K562 (cell line): ENCODE data around the gene MFAP2. TPM values are rescaled to one million over a fixed set of nuclear protein-coding genes. Genes with fewer than 3 reads are reported as not detected.

Source experiments
- ATAC-seq: fragments of 200-7000 bp; cut with Tn5 transposase; 3 replicates; pipeline ENCODE4 v1.9.1; 2020; ENCODE audit warnings: moderate library complexity
- BruUV-seq: library from RNA; stranded (reverse); fragments of 400-500 nt; replicated peaks from 2 replicates; lab custom pipeline; 2021; lab: Mats Ljungman, UMichigan
- CTCF ChIA-PET: fragments of 300-600 bp; formaldehyde crosslinking; extraction: SDS; loops from one replicate; lab custom pipeline; 2021; ENCODE audit warnings: low intra/inter-chr PET ratio; lab: Yijun Ruan, JAX
- POLR2A ChIA-PET: fragments of 300-600, 350-650 bp; sonication (Branson Sonifier 250); formaldehyde crosslinking; extraction: SDS; loops from one replicate; lab custom pipeline; 2021; ENCODE audit warnings: antibody characterized with exemption, inconsistent platforms; lab: Yijun Ruan, JAX
- DNase-seq, 4 experiments: peaks; one replicate each; pipeline versions ENCODE4 v3.0.0 to v3.0.0-alpha.2; 2011 to 2018; ENCODE audit warnings: low spot score in 3 of 4, mixed read lengths in 3 of 4; ENCODE audit errors: extremely low read depth in 1 of 4
- FAIRE-seq: peaks from 2 replicates; lab custom pipeline; 2011; peaks lifted over from hg19 to GRCh38; lab: Jason Lieb, UNC
- H2AFZ ChIP-seq: 2 replicates; pipeline ENCODE4 v1.6.0; 2011; ENCODE audit warnings: low read depth, low read length, control low read depth, inconsistent platforms
- H3K27ac ChIP-seq: fragments of 200-600 bp; 3 replicates; pipeline ENCODE4 v1.8.0; 2011; ENCODE audit warnings: low read depth, mild to moderate bottlenecking, control low read depth, inconsistent platforms, low read length, moderate library complexity, mixed read lengths; ENCODE audit errors: extremely low read depth
- H3K27me3 ChIP-seq, 2 experiments: fragments of 300-600 bp in 1 of 2; 2 replicates in 1 of 2; 3 replicates in 1 of 2; pipeline versions ENCODE4 v1.6.0 to v1.8.0; 2011; ENCODE audit warnings: inconsistent platforms in 2 of 2, low read length in 2 of 2, mild to moderate bottlenecking in 1 of 2, mixed read lengths in 1 of 2, moderate library complexity in 1 of 2; ENCODE audit not compliant: control insufficient read depth in 2 of 2, insufficient read depth in 2 of 2
- H3K36me3 ChIP-seq: fragments of 300-600 bp; 3 replicates; pipeline ENCODE4 v1.8.0; 2011; ENCODE audit warnings: mild to moderate bottlenecking, low read length, inconsistent platforms; ENCODE audit not compliant: control insufficient read depth, insufficient read depth
- H3K4me1 ChIP-seq, 2 experiments: fragments of 200-600 bp in 1 of 2; replicated peaks in 1 of 2; 2 replicates in 1 of 2; 3 replicates in 1 of 2; pipeline versions ENCODE4 v1.5.1 to v1.8.0; 2011; ENCODE audit warnings: inconsistent platforms in 2 of 2, low read length in 2 of 2, mild to moderate bottlenecking in 1 of 2, mixed read lengths in 1 of 2, moderate library complexity in 1 of 2; ENCODE audit not compliant: control insufficient read depth in 2 of 2, insufficient read depth in 2 of 2
- H3K4me2 ChIP-seq: 2 replicates; pipeline ENCODE4 v1.6.1; 2011; ENCODE audit warnings: low read length, control low read depth, inconsistent platforms, mixed read lengths; ENCODE audit not compliant: insufficient read depth
- H3K4me3 ChIP-seq: fragments of 200-600 bp; sonication (generic), shearing (Covaris generic); 2 replicates; pipeline ENCODE4 v1.5.1; 2016; ENCODE audit warnings: control low read depth, inconsistent platforms
- H3K79me2 ChIP-seq: fragments of 200-600 bp; 3 replicates; pipeline ENCODE4 v1.8.0; 2011; ENCODE audit warnings: low read length, inconsistent platforms; ENCODE audit not compliant: control insufficient read depth, insufficient read depth
- H3K9ac ChIP-seq, 2 experiments: 2 replicates each; pipeline versions ENCODE4 v1.6.0 to v1.6.1; 2011; ENCODE audit warnings: low read depth in 2 of 2, low read length in 2 of 2, control low read depth in 1 of 2, inconsistent platforms in 1 of 2, mild to moderate bottlenecking in 1 of 2, mixed read lengths in 1 of 2; ENCODE audit not compliant: insufficient read depth in 1 of 2
- H3K9me1 ChIP-seq: one replicate; pipeline ENCODE4 v1.6.0; 2011; ENCODE audit warnings: inconsistent platforms, mild to moderate bottlenecking, low read length, moderate library complexity; ENCODE audit not compliant: control insufficient read depth, insufficient read depth
- H3K9me3 ChIP-seq: replicated peaks from 2 replicates; pipeline ENCODE4 v1.5.1; 2011; ENCODE audit warnings: low read depth, low read length, inconsistent platforms; ENCODE audit not compliant: control insufficient read depth, insufficient read depth
- H4K20me1 ChIP-seq: replicated peaks from 2 replicates; pipeline ENCODE4 v1.6.1; 2011; ENCODE audit warnings: low read length, inconsistent platforms, mixed read lengths; ENCODE audit not compliant: control insufficient read depth, insufficient read depth
- HDAC8 ChIP-seq: fragments of 450-650 bp; IDR thresholded peaks from 2 replicates; pipeline ENCODE4 v1.6.1; 2016; ENCODE audit warnings: mild to moderate bottlenecking, missing genetic modification characterization, moderate library complexity, missing compliant biosample characterization
- RFX1 ChIP-seq: fragments of 450-650 bp; IDR thresholded peaks from 2 replicates; pipeline ENCODE4 v1.6.1; 2016; ENCODE audit warnings: mild to moderate bottlenecking, moderate library complexity
- ZBTB7A ChIP-seq: IDR thresholded peaks from 2 replicates; pipeline ENCODE4 v1.6.1; 2011; ENCODE audit warnings: low read depth, mild to moderate bottlenecking, low read length, moderate library complexity, borderline replicate concordance; ENCODE audit not compliant: control insufficient read depth
- WGBS: fragments of 100-300 bp; shearing (Covaris generic); methylation state at CpG from one replicate; pipeline ENCODE4 v1.1.6; 2016; ENCODE audit warnings: low coverage, mixed read lengths; ENCODE audit not compliant: insufficient coverage; ENCODE audit errors: missing lambda C conversion rate; 5-methylcytosine and 5-hydroxymethylcytosine counted together
- in situ Hi-C: fragments of 300-500 bp; cut with MboI; formaldehyde crosslinking; loops from 4 replicates; pipeline ENCODE4 v1.15.0; 2018; ENCODE audit warnings: inconsistent platforms, mixed read lengths
- intact Hi-C: fragments of 100-400 bp; cut with micrococcal nuclease; formaldehyde crosslinking; loops from 2 replicates; pipeline ENCODE4 v1.14.2; 2022
- polyA plus RNA-seq, 8 experiments: library from polyadenylated mRNA; depleted of rRNA in 4 of 8; stranded (reverse) in 5 of 8; unstranded in 3 of 8; fragments of >200 nt; fragmentation: Nextera tagmentation in 2 of 8; fragmentation: Illumina TruSeq in 1 of 8; extraction: Ambion mirVana in 2 of 8; extraction: Trizol in 1 of 8; gene quantifications; 2 replicates each; pipeline versions ENCODE4 v1.2.1 to v1.2.3, GENCODE V29; 2011 to 2014; ENCODE audit warnings: inconsistent platforms in 1 of 8, missing spikeins in 1 of 8
- total RNA-seq, 7 experiments: library from RNA; depleted of rRNA in 6 of 7; stranded (reverse); fragments of >200 nt in 6 of 7; fragmentation: Illumina TruSeq in 2 of 7; extraction: Trizol in 2 of 7; gene quantifications; 2 replicates each; pipeline versions ENCODE4 v1.2.1 to v1.2.3, GENCODE V29; 2011 to 2021; ENCODE audit warnings: low replicate concordance in 1 of 7

The MFAP2 gene
- total and polyA plus RNA-seq, 9 of the 15 experiments (the other 6 are each of a cell fraction or from before 2014, with no cell fraction given), result not detected

- intact Hi-C loops, result no loop called here
- no peak for FAIRE-seq
- H3K4me1 ChIP-seq, result peaks cover 3 to 42% of the 10 kb centered on the region in 2 experiments
- H3K9me3 ChIP-seq, result no peaks in the 10 kb centered on the region
- WGBS, result 29% methylated on average over 10 of the region's 10 CpGs
- no peak overlapping the region for H3K4me2 ChIP-seq
- no TSS peak for BruUV-seq
- H3K4me3 ChIP-seq, result no peak overlapping the region
- in situ Hi-C loops, result no loop called here
- H2AFZ ChIP-seq, result no peak overlapping the region
- H3K27me3 ChIP-seq, result peaks cover 8 to 13% of the 10 kb centered on the region in 2 experiments; a peak in 3 of 5 replicates
- ChIA-PET CTCF (no interaction called here), POLR2A (interaction anchor here (0.6 to 4.2 kb wide), 2 partner anchors 21 to 127 kb away, joined by 3 to 32 read pairs; no protein-coding TSS in a partner anchor)
- H3K79me2 ChIP-seq, result no peaks in the 10 kb centered on the region
- no peaks in the 10 kb centered on the region for H3K9me1 ChIP-seq
- H4K20me1 ChIP-seq, result no peaks in the 10 kb centered on the region; the same call in none of the 2 replicates
- ATAC-seq, result no peak; the same call in 2 of the 3 replicates
- TF ChIP-seq ZBTB7A (0 out of 2 replicates have a peak, but pooled peaks have one; percentile 24), HDAC8 (tag) (no peak), RFX1 (peak; percentile 80)
- no peak for DNase-seq
- no peak overlapping the region for H3K27ac ChIP-seq
- H3K9ac ChIP-seq, result peak overlapping the region in 1 of 2 experiments; percentile 49; a peak in 1 of 4 replicates
- H3K36me3 ChIP-seq, result no peaks in the 10 kb centered on the region
Observed at GRCh38 chr1:16926491-16927073, 53.8 kb downstream of the MFAP2 start.
